AG09309 (cell line): ENCODE data around the gene AGFG2.
"Not testable (repeated sequence)": the region's sequence is repeated elsewhere in the genome, so short reads cannot be mapped to it uniquely, and the experiment has no call there.

ENCODE experiments used
- DNase-seq: peaks from one replicate; pipeline ENCODE4 v3.0.0-alpha.2; 2010; ENCODE audit warnings: low read depth
- H3K4me3 ChIP-seq: 2 replicates; pipeline ENCODE4 v1.5.1; 2011; ENCODE audit warnings: mild to moderate bottlenecking, low read depth, low read length, moderate library complexity; ENCODE audit not compliant: control insufficient read depth
- CTCF ChIP-seq: IDR thresholded peaks from 2 replicates; pipeline ENCODE4 v1.5.1; 2011; ENCODE audit warnings: mild to moderate bottlenecking, low read depth, low read length, inconsistent platforms; ENCODE audit not compliant: insufficient read depth, control insufficient read depth; ENCODE audit errors: missing control alignments

Gene AGFG2

GRCh38 chr7:100546926-100547800 is 8.2 kb downstream of the AGFG2 start:
- no peak overlapping the region for H3K4me3 ChIP-seq
- DNase-seq, result no peak
- TF ChIP-seq CTCF, result no peak

GRCh38 chr7:100547872-100548271 is 8.9 kb downstream of the AGFG2 start:
- DNase-seq, result no peak
- TF ChIP-seq CTCF, result no peak
- H3K4me3 ChIP-seq, result no peak overlapping the region

GRCh38 chr7:100548446-100548845 is 9.4 kb downstream of the AGFG2 start:
- H3K4me3 ChIP-seq, DNase-seq: not testable (repeated sequence)

GRCh38 chr7:100552532-100552931 is 13.5 kb downstream of the AGFG2 start:
- no peak for TF ChIP-seq CTCF
- DNase-seq, result no peak
- H3K4me3 ChIP-seq, result no peak overlapping the region

GRCh38 chr7:100553032-100553431 is 14.0 kb downstream of the AGFG2 start:
- DNase-seq, result no peak
- no peak overlapping the region for H3K4me3 ChIP-seq
- no peak for TF ChIP-seq CTCF

- DNase-seq, result no peak
- TF ChIP-seq CTCF, result no peak
- no peak overlapping the region for H3K4me3 ChIP-seq
Observed at GRCh38 chr7:100555701-100556100, 16.7 kb downstream of the AGFG2 start.

- no peak for TF ChIP-seq CTCF
- peak; percentile 52 for DNase-seq
- no peak overlapping the region for H3K4me3 ChIP-seq
Observed at GRCh38 chr7:100556541-100556940, 17.5 kb downstream of the AGFG2 start.
